ENCODE measurements around the gene MRPS9. TPM values are rescaled to one million over a fixed set of nuclear protein-coding genes. Genes with fewer than 3 reads are reported as not detected.

The MRPS9 gene
- total and polyA plus RNA-seq, 2 experiments from 2014 or later: 64.7 to 78.9 TPM

DNA sequence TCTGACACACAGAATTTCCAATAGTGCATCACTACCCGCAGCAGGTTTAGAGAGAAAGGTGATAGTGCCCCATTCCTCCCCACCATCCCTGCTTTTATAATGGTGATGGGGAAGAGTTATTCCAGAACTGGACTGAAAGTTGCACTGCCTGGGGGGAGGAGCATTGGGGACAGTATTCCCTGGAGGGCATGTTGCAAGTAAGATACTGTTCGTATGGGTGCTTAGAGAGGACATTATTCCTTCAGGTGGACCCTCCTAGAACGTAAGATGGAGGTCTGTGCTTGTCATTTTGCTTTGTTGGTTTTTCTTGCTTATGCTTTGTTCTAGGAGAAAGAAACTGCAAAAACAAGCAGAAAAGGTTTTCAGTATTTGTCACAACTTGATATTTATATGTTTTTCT lies 23.7 kb downstream of the MRPS9 start:
- Mint-ChIP-seq H3K4me1 (peaks cover 28% of the 10 kb centered on the region), H3K9me3 (no peaks in the 10 kb centered on the region), H3K4me3 (no peak overlapping the region), H3K27me3 (ENCODE audit: insufficient read depth, low read depth, poor library complexity) (no peaks in the 10 kb centered on the region), H3K36me3 (ENCODE audit: low read depth) (peaks cover 13% of the 10 kb centered on the region; the same call in 2 of the 3 replicates), H3K27ac (no peak overlapping the region)
- no peak overlapping the region for H3K27ac ChIP-seq (ENCODE audit: low read depth)
- no peaks in the 10 kb centered on the region for H3F3A ChIP-seq (replicated peaks; ENCODE audit: low read depth)
- peaks cover 96% of the 10 kb centered on the region for H3K79me2 ChIP-seq (replicated peaks; ENCODE audit: insufficient read depth)
- no peaks in the 10 kb centered on the region for H3K27me3 ChIP-seq (ENCODE audit: insufficient read depth)
- H3K4me1 ChIP-seq (ENCODE audit: insufficient read depth): peaks cover 23% of the 10 kb centered on the region
- DNase-seq (ENCODE audit: low spot score): no peak
- TF ChIP-seq, protein P1, sequence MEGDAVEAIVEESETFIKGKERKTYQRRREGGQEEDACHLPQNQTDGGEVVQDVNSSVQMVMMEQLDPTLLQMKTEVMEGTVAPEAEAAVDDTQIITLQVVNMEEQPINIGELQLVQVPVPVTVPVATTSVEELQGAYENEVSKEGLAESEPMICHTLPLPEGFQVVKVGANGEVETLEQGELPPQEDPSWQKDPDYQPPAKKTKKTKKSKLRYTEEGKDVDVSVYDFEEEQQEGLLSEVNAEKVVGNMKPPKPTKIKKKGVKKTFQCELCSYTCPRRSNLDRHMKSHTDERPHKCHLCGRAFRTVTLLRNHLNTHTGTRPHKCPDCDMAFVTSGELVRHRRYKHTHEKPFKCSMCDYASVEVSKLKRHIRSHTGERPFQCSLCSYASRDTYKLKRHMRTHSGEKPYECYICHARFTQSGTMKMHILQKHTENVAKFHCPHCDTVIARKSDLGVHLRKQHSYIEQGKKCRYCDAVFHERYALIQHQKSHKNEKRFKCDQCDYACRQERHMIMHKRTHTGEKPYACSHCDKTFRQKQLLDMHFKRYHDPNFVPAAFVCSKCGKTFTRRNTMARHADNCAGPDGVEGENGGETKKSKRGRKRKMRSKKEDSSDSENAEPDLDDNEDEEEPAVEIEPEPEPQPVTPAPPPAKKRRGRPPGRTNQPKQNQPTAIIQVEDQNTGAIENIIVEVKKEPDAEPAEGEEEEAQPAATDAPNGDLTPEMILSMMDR (conservative IDR thresholded peaks at IDR 0.05; ENCODE audit: low read depth in 2 of 2): no peak
- TF ChIP-seq, protein P2, sequence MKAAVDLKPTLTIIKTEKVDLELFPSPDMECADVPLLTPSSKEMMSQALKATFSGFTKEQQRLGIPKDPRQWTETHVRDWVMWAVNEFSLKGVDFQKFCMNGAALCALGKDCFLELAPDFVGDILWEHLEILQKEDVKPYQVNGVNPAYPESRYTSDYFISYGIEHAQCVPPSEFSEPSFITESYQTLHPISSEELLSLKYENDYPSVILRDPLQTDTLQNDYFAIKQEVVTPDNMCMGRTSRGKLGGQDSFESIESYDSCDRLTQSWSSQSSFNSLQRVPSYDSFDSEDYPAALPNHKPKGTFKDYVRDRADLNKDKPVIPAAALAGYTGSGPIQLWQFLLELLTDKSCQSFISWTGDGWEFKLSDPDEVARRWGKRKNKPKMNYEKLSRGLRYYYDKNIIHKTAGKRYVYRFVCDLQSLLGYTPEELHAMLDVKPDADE (IDR thresholded peaks at IDR 0.05): no peak
- TF ChIP-seq STAT1 (IDR thresholded peaks at IDR 0.05; ENCODE audit: unreplicated experiment) (no peak), EZH2 (IDR thresholded peaks at IDR 0.05; ENCODE audit: low read depth, unreplicated experiment) (no peak), NANOG (IDR thresholded peaks at IDR 0.05; ENCODE audit: borderline replicate concordance) (no peak), CREB1 (CRISPR knock-in tag; IDR thresholded peaks at IDR 0.05; ENCODE audit: low read depth) (no peak), ZNF331 (CRISPR knock-in tag; IDR thresholded peaks at IDR 0.05; ENCODE audit: low read depth) (no peak), POLR2AphosphoS5 (IDR thresholded peaks at IDR 0.05; ENCODE audit: low read depth) (no peak), EZH2phosphoT487 (IDR thresholded peaks at IDR 0.05; ENCODE audit: unreplicated experiment) (no peak), ZNF114 (CRISPR knock-in tag; IDR thresholded peaks at IDR 0.05) (no peak)
- TF ChIP-seq, protein P3, sequence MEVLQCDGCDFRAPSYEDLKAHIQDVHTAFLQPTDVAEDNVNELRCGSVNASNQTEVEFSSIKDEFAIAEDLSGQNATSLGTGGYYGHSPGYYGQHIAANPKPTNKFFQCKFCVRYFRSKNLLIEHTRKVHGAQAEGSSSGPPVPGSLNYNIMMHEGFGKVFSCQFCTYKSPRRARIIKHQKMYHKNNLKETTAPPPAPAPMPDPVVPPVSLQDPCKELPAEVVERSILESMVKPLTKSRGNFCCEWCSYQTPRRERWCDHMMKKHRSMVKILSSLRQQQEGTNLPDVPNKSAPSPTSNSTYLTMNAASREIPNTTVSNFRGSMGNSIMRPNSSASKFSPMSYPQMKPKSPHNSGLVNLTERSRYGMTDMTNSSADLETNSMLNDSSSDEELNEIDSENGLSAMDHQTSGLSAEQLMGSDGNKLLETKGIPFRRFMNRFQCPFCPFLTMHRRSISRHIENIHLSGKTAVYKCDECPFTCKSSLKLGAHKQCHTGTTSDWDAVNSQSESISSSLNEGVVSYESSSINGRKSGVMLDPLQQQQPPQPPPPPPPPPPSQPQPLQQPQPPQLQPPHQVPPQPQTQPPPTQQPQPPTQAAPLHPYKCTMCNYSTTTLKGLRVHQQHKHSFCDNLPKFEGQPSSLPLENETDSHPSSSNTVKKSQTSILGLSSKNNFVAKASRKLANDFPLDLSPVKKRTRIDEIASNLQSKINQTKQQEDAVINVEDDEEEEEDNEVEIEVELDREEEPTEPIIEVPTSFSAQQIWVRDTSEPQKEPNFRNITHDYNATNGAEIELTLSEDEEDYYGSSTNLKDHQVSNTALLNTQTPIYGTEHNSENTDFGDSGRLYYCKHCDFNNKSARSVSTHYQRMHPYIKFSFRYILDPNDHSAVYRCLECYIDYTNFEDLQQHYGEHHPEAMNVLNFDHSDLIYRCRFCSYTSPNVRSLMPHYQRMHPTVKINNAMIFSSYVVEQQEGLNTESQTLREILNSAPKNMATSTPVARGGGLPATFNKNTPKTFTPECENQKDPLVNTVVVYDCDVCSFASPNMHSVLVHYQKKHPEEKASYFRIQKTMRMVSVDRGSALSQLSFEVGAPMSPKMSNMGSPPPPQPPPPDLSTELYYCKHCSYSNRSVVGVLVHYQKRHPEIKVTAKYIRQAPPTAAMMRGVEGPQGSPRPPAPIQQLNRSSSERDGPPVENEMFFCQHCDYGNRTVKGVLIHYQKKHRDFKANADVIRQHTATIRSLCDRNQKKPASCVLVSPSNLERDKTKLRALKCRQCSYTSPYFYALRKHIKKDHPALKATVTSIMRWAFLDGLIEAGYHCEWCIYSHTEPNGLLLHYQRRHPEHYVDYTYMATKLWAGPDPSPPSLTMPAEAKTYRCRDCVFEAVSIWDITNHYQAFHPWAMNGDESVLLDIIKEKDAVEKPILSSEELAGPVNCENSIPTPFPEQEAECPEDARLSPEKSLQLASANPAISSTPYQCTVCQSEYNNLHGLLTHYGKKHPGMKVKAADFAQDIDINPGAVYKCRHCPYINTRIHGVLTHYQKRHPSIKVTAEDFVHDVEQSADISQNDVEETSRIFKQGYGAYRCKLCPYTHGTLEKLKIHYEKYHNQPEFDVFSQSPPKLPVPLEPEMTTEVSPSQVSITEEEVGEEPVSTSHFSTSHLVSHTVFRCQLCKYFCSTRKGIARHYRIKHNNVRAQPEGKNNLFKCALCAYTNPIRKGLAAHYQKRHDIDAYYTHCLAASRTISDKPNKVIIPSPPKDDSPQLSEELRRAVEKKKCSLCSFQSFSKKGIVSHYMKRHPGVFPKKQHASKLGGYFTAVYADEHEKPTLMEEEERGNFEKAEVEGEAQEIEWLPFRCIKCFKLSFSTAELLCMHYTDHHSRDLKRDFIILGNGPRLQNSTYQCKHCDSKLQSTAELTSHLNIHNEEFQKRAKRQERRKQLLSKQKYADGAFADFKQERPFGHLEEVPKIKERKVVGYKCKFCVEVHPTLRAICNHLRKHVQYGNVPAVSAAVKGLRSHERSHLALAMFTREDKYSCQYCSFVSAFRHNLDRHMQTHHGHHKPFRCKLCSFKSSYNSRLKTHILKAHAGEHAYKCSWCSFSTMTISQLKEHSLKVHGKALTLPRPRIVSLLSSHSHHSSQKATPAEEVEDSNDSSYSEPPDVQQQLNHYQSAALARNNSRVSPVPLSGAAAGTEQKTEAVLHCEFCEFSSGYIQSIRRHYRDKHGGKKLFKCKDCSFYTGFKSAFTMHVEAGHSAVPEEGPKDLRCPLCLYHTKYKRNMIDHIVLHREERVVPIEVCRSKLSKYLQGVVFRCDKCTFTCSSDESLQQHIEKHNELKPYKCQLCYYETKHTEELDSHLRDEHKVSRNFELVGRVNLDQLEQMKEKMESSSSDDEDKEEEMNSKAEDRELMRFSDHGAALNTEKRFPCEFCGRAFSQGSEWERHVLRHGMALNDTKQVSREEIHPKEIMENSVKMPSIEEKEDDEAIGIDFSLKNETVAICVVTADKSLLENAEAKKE (CRISPR knock-in tag; IDR thresholded peaks at IDR 0.05): no peak
- TF ChIP-seq, protein P4, sequence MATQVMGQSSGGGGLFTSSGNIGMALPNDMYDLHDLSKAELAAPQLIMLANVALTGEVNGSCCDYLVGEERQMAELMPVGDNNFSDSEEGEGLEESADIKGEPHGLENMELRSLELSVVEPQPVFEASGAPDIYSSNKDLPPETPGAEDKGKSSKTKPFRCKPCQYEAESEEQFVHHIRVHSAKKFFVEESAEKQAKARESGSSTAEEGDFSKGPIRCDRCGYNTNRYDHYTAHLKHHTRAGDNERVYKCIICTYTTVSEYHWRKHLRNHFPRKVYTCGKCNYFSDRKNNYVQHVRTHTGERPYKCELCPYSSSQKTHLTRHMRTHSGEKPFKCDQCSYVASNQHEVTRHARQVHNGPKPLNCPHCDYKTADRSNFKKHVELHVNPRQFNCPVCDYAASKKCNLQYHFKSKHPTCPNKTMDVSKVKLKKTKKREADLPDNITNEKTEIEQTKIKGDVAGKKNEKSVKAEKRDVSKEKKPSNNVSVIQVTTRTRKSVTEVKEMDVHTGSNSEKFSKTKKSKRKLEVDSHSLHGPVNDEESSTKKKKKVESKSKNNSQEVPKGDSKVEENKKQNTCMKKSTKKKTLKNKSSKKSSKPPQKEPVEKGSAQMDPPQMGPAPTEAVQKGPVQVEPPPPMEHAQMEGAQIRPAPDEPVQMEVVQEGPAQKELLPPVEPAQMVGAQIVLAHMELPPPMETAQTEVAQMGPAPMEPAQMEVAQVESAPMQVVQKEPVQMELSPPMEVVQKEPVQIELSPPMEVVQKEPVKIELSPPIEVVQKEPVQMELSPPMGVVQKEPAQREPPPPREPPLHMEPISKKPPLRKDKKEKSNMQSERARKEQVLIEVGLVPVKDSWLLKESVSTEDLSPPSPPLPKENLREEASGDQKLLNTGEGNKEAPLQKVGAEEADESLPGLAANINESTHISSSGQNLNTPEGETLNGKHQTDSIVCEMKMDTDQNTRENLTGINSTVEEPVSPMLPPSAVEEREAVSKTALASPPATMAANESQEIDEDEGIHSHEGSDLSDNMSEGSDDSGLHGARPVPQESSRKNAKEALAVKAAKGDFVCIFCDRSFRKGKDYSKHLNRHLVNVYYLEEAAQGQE (IDR thresholded peaks at IDR 0.05; ENCODE audit: unreplicated experiment): no peak
- no peak overlapping the region for H3K4me3 ChIP-seq
- peaks cover 5% of the 10 kb centered on the region for H4K20me1 ChIP-seq (replicated peaks; ENCODE audit: insufficient read depth)
- H2AFZ ChIP-seq: no peak overlapping the region
- ATAC-seq: no peak
- H3K4me2 ChIP-seq: no peak overlapping the region
- no peaks in the 10 kb centered on the region for H3K9me2 ChIP-seq (ENCODE audit: insufficient read depth)
- H3K36me3 ChIP-seq (ENCODE audit: insufficient read depth): no peaks in the 10 kb centered on the region

Data from GM23338 (cell line).